G401.6 (cell line): Measurements from ENCODE around the gene SHROOM4.

Experiments
- FAIRE-seq: peaks from 2 replicates; lab custom pipeline; 2012; peaks lifted over from hg19 to GRCh38; lab: Jason Lieb, UNC

Gene SHROOM4

GRCh38 chrX:50707955-50708699 is 105.9 kb downstream of the SHROOM4 start:
- no peak for FAIRE-seq

DNA sequence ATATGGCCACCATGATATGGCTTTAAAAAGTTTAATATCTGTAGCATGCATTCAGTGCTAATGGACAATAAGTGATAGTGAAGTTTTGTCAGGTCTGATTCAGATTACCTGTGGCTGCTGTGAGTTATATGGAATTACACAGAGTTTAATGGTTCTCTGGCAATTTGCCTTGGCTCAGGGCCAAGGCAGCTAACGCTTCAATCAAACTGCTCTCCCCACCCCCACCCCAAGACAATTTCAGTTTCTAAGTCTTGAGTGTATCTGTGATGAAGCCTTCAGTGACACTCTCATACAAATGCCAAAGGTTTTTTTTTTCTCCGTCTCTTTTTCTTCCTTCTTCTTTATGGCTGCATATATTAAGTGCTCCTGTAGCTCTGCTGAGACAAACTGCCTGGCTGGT is 106.6 kb downstream of the SHROOM4 start:
- FAIRE-seq = no peak

DNA sequence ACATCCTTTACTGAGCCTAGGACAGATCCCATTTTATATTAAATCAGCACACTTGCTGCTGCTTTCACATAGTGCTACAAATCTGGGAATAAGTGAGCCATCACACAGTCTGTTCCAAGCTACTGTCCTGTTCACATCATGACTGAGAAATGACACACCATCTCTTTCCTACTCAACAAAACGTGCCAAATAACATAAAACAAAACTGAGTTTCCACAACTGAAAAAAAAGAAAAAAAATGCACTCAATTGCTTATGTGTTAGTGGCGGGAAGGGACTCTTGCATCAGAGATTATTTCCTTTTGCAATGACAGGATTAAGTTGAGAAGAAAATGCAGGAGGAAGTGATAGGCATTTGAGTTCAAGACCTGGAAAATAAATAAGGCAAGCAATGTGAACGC is 109.0 kb downstream of the SHROOM4 start:
- no peak for FAIRE-seq

DNA sequence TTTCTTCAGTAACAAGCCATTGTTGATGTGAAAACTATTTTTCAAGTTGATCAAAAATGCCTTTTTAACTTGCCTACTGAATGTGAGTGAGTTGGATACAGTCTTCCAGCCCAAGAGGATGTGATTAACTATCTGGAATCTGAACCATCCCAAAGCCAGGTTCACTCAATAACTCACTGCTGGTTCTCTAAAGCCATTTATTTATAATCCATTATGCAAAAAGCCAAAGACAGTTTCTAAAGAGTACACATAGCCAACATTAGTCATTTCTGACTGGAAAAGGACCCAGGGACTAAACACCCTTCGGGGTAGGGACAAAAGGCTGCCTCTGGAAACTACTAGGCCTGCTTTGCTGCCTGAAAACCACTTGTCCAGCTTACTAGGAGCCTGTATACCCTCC is 109.6 kb downstream of the SHROOM4 start:
- no peak for FAIRE-seq

DNA sequence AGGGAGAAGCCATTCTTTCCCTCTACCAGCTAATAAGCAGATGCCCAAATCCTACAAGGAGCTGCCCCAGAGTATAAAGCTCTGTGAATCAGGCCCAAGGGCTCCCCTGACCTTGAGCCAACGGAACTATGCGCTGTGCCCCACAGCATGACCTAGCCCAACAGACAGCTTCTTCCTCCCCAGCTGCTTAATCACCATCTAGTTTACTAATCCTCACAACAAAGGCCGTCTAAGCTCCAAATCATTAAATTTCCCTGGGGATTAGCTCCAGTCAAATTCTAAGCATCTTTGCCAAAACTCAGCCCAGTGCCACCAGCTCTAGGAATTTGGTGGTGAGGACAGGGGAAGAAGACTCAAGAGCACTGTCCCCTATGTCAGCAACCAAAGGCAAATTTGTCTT is 113.1 kb downstream of the SHROOM4 start:
- FAIRE-seq = no peak

- FAIRE-seq = no peak
These were observed 115.0 kb downstream of the SHROOM4 start for GRCh38 chrX:50698944-50699343.

DNA sequence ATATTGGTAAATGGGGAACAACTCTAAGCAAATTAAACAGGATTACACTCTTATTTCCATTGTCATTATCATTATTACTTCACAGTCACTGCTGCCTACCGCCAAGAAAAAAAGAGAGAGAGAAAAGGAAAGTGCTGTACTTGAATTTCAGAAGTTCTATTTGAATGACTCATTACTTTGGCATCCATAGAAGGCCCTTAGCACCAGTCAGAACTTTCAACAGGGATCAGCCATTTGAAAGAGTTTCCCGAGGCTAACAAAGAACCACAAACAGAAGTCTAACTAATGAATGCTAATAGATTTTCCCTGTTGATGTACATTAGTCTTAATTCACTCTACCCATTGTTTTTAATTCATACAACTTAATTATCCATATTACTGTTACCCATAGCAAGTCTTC is 116.3 kb downstream of the SHROOM4 start:
- FAIRE-seq = no peak

DNA sequence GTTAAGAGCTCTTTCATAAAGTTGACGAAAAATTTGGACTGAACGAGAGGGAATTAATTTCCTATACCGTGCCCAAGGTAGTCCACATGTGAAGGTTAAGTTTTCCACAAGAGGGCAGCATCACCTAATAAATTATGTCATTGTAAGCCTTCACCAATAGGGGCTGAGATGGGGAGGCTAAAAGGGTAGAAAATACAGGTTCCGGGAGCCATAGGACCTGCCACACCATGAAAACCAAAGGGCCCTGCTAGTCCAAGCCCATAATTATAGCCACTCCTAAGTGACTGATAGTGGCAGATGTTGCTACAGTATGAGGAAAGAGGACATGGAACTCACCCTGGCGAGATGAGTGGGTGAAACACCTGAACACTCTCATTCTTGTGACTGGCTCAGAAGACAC is 122.2 kb downstream of the SHROOM4 start:
- peak; percentile 21 for FAIRE-seq

- FAIRE-seq = no peak
These were observed 129.1 kb downstream of the SHROOM4 start for GRCh38 chrX:50684871-50685270.

GRCh38 chrX:50680990-50681389 is 133.0 kb downstream of the SHROOM4 start:
- no peak for FAIRE-seq

- no peak for FAIRE-seq
These were observed 136.2 kb downstream of the SHROOM4 start for GRCh38 chrX:50677789-50678188.

GRCh38 chrX:50671661-50672060 is 142.3 kb downstream of the SHROOM4 start:
- FAIRE-seq = no peak

DNA sequence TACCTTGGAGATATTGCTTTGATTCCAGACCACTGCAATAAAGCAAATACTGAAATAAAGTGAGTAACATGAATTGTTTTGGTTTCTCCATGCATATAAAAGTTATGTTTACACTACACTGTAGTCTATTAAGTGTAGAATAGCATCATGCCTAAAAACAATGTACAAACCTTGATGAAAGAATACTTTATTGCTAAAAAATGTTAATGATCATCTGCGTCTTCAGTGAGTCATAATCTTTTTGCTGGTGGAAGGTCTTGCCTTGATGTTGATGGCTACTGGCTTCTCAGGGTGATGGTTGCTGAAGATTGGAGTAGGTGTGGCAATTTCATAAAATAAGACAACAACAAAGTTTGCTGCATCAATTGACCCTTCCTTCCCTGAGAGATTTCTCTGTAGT is 145.1 kb downstream of the SHROOM4 start:
- FAIRE-seq = no peak

- no peak for FAIRE-seq
These were observed 165.8 kb downstream of the SHROOM4 start for GRCh38 chrX:50648156-50648555.

GRCh38 chrX:50644496-50644895 is 169.5 kb downstream of the SHROOM4 start:
- no peak for FAIRE-seq

DNA sequence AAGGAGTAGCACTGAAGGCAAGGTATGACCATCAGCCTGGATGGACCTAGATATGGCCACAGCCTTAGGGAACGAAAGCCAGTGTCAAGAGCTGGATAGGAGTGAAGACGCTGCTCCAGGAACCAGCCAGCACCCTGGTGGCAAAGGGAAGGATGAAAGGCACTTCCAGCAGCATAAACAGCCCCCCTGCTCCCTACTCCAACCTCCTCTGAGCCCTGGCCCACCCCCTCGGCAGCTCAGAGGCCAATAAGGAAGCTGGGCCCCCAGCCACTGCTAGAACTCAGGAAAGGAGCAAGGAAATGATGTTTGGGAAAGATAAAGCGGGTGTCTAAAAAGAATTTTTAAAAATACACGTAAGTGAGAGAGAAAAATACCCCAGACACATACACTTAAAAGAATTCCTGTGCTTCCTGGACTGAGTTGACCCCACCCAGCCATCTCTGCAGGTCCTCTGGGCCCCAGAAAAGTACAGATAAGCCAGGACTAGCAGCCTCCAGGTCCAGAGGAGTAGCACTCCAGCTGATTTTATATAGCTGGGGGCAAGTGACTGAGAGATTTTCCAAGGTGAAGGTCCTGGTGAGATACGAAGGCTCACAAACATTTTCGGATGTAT is 170.4 kb downstream of the SHROOM4 start:
- FAIRE-seq = no peak

- no peak for FAIRE-seq
These were observed 175.9 kb downstream of the SHROOM4 start for GRCh38 chrX:50638123-50638522.

- no peak for FAIRE-seq
These were observed 178.1 kb downstream of the SHROOM4 start for GRCh38 chrX:50635817-50636365.

GRCh38 chrX:50635162-50635561 is 178.8 kb downstream of the SHROOM4 start:
- no peak for FAIRE-seq

DNA sequence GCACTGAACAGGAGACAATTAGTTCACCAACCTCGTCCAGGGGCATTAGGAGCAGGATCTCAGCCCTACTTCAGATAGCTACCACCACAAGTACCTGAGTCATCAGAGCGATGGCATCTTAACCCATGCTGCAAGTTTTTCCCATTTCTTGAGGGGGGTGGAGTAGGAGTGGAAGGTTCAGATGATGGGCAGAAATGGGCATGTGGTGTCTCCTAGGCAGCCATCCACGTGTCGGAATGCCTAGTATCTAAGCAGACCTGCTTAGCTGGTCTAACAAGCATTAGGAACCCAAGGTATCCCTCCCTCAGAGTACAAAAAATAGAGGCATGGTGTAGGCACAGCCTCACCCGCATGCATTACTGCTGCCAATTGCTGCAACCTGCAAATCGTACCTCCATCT is 184.2 kb downstream of the SHROOM4 start:
- no peak for FAIRE-seq

DNA sequence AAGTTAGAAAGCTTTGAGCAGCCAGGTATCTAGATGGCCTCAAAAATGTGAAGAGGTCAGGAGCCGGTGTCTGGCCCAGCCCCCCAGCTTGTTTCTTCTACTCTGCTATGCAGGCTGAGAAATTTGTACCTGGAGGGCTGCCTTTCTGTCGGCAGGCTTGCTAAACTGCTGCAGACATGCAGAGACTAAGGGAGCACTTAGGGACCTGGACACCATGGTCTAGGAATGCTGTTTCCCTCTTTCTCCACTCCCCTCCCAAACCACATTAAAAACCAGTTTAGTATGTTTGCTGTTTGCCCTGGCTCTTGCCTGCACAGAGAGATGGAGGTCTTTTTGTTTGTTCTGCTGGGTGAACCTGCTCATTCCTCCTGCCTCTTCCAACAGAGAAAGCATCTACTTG is 186.3 kb downstream of the SHROOM4 start:
- FAIRE-seq = no peak

DNA sequence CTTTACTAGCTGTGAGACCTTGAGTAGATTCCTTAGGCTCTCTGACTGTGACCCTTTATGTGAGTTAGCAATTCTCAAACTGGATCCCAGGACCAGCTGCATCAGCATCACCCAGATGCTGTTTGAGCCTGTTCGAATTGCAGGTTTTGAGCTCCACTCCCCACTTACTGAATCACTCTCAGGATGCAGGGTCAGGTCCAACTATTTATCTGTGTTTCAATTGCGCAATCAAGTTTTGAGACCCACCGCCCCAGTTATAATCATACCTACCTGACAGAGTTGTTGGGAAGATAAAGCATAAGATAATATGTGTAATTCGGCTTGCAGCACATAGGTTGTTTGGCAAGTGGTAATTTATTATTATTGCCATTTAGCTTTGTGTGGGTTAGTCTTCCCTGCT is 187.6 kb downstream of the SHROOM4 start:
- no peak for FAIRE-seq

DNA sequence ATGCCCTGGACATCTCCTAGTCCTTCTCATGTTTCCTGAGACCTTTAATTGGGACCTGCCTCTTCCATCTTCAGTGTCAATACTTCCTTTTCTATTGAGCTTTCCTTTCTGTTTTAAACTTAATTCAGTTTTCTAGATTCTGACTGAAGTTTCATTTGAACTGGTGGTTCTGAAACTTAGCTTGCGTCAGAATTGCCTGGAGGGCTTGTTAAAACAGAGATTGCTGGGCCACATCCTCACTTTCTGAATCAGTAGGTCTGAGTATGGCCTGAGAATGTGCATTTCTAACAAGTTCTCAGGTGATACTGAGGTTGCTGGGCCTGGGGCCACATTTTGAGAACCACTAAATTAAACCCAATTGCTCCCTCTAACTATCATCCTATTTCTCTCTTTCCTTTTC is 191.2 kb downstream of the SHROOM4 start:
- no peak for FAIRE-seq
